SW 1271 (cell line): ENCODE data around the gene KRT83.
A peak's percentile ranks its signal among the peaks of the same experiment; 100 is the strongest.
"Not testable (repeated sequence)": the region's sequence is repeated elsewhere in the genome, so short reads cannot be mapped to it uniquely, and the experiment has no call there.

Experiments
- DNase-seq, 2 experiments: peaks; one replicate each; lab custom pipeline; 2025; lab: John Stamatoyannopoulos, UW

The KRT83 gene

GRCh38 chr12:52286857-52287785 is 34.1 kb downstream of the KRT83 start:
- not testable (repeated sequence) for DNase-seq

GRCh38 chr12:52285851-52286530 is 35.2 kb downstream of the KRT83 start:
- no peak for DNase-seq

- DNase-seq, result peak; percentile 19 to 21
Observed at GRCh38 chr12:52285172-52285745, 35.9 kb downstream of the KRT83 start.

DNA sequence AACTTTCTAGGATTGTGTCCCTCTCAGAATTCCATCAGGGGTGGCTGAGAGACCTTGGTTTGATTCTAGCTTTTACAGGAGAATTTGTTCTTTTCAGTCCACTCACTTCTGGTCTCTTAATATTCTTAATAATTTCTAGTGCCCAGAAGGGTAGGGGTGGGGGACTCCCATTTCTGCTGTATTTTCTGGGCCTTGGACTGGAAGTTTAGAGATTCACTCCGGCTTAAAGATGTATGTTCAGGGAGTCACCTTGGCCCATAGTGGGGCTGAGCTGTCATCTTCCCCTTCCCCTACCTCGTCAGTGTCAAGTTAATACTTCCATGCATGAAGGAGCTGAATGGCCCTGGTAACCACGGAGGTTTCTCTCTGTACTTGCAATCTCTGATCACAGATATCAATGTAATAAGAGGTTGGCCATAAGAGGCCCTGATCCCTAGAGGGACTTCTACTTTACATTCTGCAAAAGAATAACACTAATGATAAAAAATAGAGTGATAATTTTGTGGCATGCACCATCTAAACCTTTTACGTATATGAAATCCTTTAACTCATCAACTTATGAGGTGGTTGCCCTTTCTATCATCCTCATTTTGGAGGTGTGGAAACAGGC is 36.5 kb downstream of the KRT83 start:
- no peak for DNase-seq

DNA sequence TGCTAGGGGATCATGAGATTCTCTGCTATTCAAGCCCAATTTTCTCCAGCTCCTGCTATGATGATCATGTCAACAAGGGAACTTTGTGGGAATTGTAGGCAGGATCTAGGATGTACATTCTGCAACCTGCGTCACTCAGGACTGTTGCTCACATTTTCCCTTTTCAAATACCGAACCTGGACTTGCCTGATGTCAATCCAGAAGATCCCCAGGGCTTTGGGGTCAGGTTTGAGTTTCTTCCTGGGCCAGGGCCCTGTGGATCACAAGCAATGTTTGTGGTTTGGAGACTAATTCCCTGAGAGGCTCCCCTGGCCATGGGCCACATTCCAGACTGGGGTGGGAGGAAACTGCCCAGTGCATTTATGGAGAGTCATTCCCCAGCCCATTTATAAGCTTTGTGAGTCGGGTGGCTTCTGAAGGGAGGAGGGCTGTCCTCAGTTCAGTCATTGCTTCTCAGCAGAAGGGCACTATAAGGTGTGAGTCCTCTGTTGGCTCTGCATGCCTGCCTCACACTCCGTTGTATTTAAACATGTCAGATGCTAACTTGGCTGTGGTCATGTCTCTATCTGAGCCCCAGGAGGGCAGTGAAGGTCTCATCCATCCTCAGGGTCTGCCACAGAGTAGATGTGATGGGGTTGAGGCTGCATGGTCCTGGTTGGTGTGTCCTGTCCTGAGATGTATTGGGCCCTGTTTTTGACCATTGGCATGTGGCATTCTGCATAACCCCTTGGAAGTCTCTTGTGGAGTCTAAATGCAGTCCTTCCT is 40.2 kb downstream of the KRT83 start:
- peak; percentile 82 to 85 for DNase-seq

GRCh38 chr12:52280319-52280795 is 40.8 kb downstream of the KRT83 start:
- DNase-seq, result peak; percentile 88 to 91

GRCh38 chr12:52279422-52280318 is 41.5 kb downstream of the KRT83 start:
- no peak for DNase-seq

- peak; percentile 38 to 57 for DNase-seq
Observed at GRCh38 chr12:52278575-52279421, 42.4 kb downstream of the KRT83 start.

- DNase-seq, result no peak
Observed at GRCh38 chr12:52277486-52278245, 43.5 kb downstream of the KRT83 start.

DNA sequence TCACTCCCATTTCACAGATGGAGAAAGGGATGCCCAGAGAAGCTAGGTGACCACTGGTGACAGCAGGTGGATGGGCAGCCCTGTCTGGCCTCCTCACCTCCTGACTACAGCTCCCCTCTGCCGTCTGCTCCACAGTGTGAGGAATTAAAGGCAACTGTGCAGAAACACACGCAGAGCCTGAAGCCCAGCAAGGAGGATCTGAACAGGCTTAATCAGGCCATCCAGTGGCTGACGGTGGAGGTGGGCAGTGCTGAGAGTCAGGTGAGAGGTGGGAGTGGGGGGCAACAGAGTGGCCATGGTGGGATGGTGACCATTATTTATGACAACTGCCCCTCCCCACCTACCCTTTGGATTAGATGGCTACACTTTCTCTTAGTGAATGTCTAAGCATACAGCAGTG is 45.5 kb downstream of the KRT83 start:
- DNase-seq, result no peak

DNA sequence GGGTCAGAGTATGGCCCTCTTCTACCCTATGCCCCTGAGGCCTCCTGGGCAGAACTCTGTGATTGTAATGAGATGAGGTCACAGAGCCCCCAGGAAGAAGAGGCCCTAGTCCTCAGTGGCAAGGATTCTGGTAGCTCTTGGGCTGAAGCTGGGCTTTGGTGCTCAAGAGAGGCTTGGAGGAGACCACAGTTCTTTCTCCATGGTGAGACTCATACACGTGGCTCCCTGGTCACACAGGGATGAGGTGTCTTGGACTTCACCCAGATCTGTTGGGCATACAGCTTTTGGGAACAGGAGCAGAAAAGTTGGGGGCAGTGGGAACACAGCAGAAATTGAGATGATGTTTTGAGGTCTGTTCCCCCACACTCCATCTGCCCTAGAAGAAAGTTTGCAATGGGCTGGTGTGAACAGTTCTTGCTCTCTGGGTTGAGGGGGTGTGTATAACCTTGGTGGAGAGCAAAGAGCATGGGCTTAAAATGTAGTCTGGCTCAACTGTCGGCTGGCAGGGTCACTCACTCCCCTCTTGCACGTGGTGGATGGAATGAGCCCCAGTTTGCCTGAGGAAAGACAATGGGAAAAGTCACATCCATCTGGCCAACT is 46.6 kb downstream of the KRT83 start, which contains the start of gene KRT86:
KRT86 (plus strand) TSS at position 125 of the 600 bp plus-strand sequence. CDS start 27,272 bp downstream, outside the sequence.
- DNase-seq, result no peak

GRCh38 chr12:52271158-52271557 is 50.0 kb downstream of the KRT83 start:
- no peak for DNase-seq

- no peak for DNase-seq
Observed at GRCh38 chr12:52270541-52271070, 50.6 kb downstream of the KRT83 start.

GRCh38 chr12:52268212-52268611 is 53.0 kb downstream of the KRT83 start:
- DNase-seq, result no peak

DNA sequence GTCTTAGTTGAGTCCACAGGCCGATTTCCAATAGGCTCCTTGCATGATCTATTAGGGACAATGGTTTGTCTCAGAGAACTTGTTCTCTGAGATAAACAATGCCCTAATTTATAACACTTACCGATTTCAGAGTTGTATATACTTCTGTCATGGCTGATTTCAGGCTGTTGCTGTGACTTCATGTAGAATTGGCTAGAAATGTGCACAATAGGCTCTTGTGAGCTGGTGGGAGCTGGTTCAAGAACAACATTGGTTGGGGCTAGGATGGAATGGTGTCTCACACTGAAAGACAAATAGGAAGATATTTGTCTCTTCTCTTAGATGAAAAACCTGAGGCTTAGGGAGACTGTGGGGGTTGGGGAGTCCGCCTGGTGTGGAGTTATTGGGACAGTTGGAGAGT is 53.5 kb downstream of the KRT83 start:
- no peak for DNase-seq

GRCh38 chr12:52267266-52267665 is 53.9 kb downstream of the KRT83 start:
- DNase-seq, result no peak

DNA sequence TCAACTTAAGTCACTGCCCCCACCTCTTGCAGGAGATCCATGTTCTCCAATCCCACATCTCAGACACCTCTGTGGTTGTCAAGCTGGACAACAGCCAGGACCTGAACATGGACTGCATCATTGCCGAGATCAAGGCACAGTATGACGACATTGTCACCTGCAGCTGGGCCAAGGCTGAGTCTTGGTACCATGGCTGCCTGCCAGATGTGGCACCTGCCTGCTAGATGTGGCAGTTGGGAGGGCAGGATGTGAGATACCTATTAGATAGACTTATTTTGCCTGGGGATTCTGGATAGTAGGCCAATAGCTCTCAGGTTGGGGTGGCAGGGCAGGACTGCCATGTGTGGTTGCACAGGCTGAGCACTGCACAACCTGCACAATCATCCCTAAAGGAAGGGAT is 54.7 kb downstream of the KRT83 start:
- DNase-seq, result no peak

GRCh38 chr12:52264435-52264825 is 56.8 kb downstream of the KRT83 start:
- no peak for DNase-seq
